MM.1S (cell line): ENCODE results near the gene KRTAP4-11.
"Not testable (repeated sequence)": the region's sequence is repeated elsewhere in the genome, so short reads cannot be mapped to it uniquely, and the experiment has no call there.

Experiments
- EZH2phosphoT487 ChIP-seq: fragments of 300-600 bp; sonication (generic); IDR thresholded peaks from 2 replicates; pipeline ENCODE4 v1.6.1; 2018; ENCODE audit warnings: antibody characterized with exemption, low read length
- TF ChIP-seq, protein P1 (sequence below): fragments of 300-600 bp; sonication (generic); IDR thresholded peaks from 2 replicates; pipeline ENCODE4 v1.5.1; 2016; ENCODE audit warnings: antibody characterized with exemption, low read length, mixed read lengths

- TF ChIP-seq, protein P1, sequence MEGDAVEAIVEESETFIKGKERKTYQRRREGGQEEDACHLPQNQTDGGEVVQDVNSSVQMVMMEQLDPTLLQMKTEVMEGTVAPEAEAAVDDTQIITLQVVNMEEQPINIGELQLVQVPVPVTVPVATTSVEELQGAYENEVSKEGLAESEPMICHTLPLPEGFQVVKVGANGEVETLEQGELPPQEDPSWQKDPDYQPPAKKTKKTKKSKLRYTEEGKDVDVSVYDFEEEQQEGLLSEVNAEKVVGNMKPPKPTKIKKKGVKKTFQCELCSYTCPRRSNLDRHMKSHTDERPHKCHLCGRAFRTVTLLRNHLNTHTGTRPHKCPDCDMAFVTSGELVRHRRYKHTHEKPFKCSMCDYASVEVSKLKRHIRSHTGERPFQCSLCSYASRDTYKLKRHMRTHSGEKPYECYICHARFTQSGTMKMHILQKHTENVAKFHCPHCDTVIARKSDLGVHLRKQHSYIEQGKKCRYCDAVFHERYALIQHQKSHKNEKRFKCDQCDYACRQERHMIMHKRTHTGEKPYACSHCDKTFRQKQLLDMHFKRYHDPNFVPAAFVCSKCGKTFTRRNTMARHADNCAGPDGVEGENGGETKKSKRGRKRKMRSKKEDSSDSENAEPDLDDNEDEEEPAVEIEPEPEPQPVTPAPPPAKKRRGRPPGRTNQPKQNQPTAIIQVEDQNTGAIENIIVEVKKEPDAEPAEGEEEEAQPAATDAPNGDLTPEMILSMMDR: not testable (repeated sequence)
- TF ChIP-seq EZH2phosphoT487: not testable (repeated sequence)
These were observed at the start of gene KRTAP4-11 for GRCh38 chr17:41117846-41118386.
